K562 (cell line): ENCODE measurements around the gene RPS6KA4. TPM values are rescaled to one million over a fixed set of nuclear protein-coding genes. Genes with fewer than 3 reads are reported as not detected.

ENCODE experiments used
- ATAC-seq: fragments of 200-7000 bp; cut with Tn5 transposase; 3 replicates; pipeline ENCODE4 v1.9.1; 2020; ENCODE audit warnings: moderate library complexity
- BruUV-seq: library from RNA; stranded (reverse); fragments of 400-500 nt; replicated peaks from 2 replicates; lab custom pipeline; 2021; lab: Mats Ljungman, UMichigan
- CTCF ChIA-PET: fragments of 300-600 bp; formaldehyde crosslinking; extraction: SDS; loops from one replicate; lab custom pipeline; 2021; ENCODE audit warnings: low intra/inter-chr PET ratio; lab: Yijun Ruan, JAX
- POLR2A ChIA-PET: fragments of 300-600, 350-650 bp; sonication (Branson Sonifier 250); formaldehyde crosslinking; extraction: SDS; loops from one replicate; lab custom pipeline; 2021; ENCODE audit warnings: antibody characterized with exemption, inconsistent platforms; lab: Yijun Ruan, JAX
- DNase-seq, 4 experiments: peaks; one replicate each; pipeline versions ENCODE4 v3.0.0 to v3.0.0-alpha.2; 2011 to 2018; ENCODE audit warnings: low spot score in 3 of 4, mixed read lengths in 3 of 4; ENCODE audit errors: extremely low read depth in 1 of 4
- FAIRE-seq: peaks from 2 replicates; lab custom pipeline; 2011; peaks lifted over from hg19 to GRCh38; lab: Jason Lieb, UNC
- H2AFZ ChIP-seq: 2 replicates; pipeline ENCODE4 v1.6.0; 2011; ENCODE audit warnings: low read depth, low read length, control low read depth, inconsistent platforms
- H3K27ac ChIP-seq: fragments of 200-600 bp; 3 replicates; pipeline ENCODE4 v1.8.0; 2011; ENCODE audit warnings: low read depth, mild to moderate bottlenecking, control low read depth, inconsistent platforms, low read length, moderate library complexity, mixed read lengths; ENCODE audit errors: extremely low read depth
- H3K27me3 ChIP-seq, 2 experiments: fragments of 300-600 bp in 1 of 2; 2 replicates in 1 of 2; 3 replicates in 1 of 2; pipeline versions ENCODE4 v1.6.0 to v1.8.0; 2011; ENCODE audit warnings: inconsistent platforms in 2 of 2, low read length in 2 of 2, mild to moderate bottlenecking in 1 of 2, mixed read lengths in 1 of 2, moderate library complexity in 1 of 2; ENCODE audit not compliant: control insufficient read depth in 2 of 2, insufficient read depth in 2 of 2
- H3K36me3 ChIP-seq: fragments of 300-600 bp; 3 replicates; pipeline ENCODE4 v1.8.0; 2011; ENCODE audit warnings: mild to moderate bottlenecking, low read length, inconsistent platforms; ENCODE audit not compliant: control insufficient read depth, insufficient read depth
- H3K4me1 ChIP-seq, 2 experiments: fragments of 200-600 bp in 1 of 2; replicated peaks in 1 of 2; 2 replicates in 1 of 2; 3 replicates in 1 of 2; pipeline versions ENCODE4 v1.5.1 to v1.8.0; 2011; ENCODE audit warnings: inconsistent platforms in 2 of 2, low read length in 2 of 2, mild to moderate bottlenecking in 1 of 2, mixed read lengths in 1 of 2, moderate library complexity in 1 of 2; ENCODE audit not compliant: control insufficient read depth in 2 of 2, insufficient read depth in 2 of 2
- H3K4me2 ChIP-seq: 2 replicates; pipeline ENCODE4 v1.6.1; 2011; ENCODE audit warnings: low read length, control low read depth, inconsistent platforms, mixed read lengths; ENCODE audit not compliant: insufficient read depth
- H3K4me3 ChIP-seq: fragments of 200-600 bp; sonication (generic), shearing (Covaris generic); 2 replicates; pipeline ENCODE4 v1.5.1; 2016; ENCODE audit warnings: control low read depth, inconsistent platforms
- H3K79me2 ChIP-seq: fragments of 200-600 bp; 3 replicates; pipeline ENCODE4 v1.8.0; 2011; ENCODE audit warnings: low read length, inconsistent platforms; ENCODE audit not compliant: control insufficient read depth, insufficient read depth
- H3K9ac ChIP-seq, 2 experiments: 2 replicates each; pipeline versions ENCODE4 v1.6.0 to v1.6.1; 2011; ENCODE audit warnings: low read depth in 2 of 2, low read length in 2 of 2, control low read depth in 1 of 2, inconsistent platforms in 1 of 2, mild to moderate bottlenecking in 1 of 2, mixed read lengths in 1 of 2; ENCODE audit not compliant: insufficient read depth in 1 of 2
- H3K9me1 ChIP-seq: one replicate; pipeline ENCODE4 v1.6.0; 2011; ENCODE audit warnings: inconsistent platforms, mild to moderate bottlenecking, low read length, moderate library complexity; ENCODE audit not compliant: control insufficient read depth, insufficient read depth
- H3K9me3 ChIP-seq: replicated peaks from 2 replicates; pipeline ENCODE4 v1.5.1; 2011; ENCODE audit warnings: low read depth, low read length, inconsistent platforms; ENCODE audit not compliant: control insufficient read depth, insufficient read depth
- H4K20me1 ChIP-seq: replicated peaks from 2 replicates; pipeline ENCODE4 v1.6.1; 2011; ENCODE audit warnings: low read length, inconsistent platforms, mixed read lengths; ENCODE audit not compliant: control insufficient read depth, insufficient read depth
- ADNP ChIP-seq: fragments of 200-800 bp; sonication (Bioruptor generic); IDR thresholded peaks from 2 replicates; pipeline ENCODE4 v1.6.1; 2016; ENCODE audit warnings: missing genetic modification characterization, missing compliant biosample characterization
- BACH1 ChIP-seq: fragments of 200-800 bp; sonication (Bioruptor generic); IDR thresholded peaks from 2 replicates; pipeline ENCODE4 v1.6.1; 2016; ENCODE audit warnings: missing genetic modification characterization, missing compliant biosample characterization
- ZNF785 ChIP-seq: fragments of 250-450 bp; sonication (Bioruptor Pico); IDR thresholded peaks from 2 replicates; pipeline ENCODE4 v1.4.0; 2020; ENCODE audit warnings: mild to moderate bottlenecking
- WGBS: fragments of 100-300 bp; shearing (Covaris generic); methylation state at CpG from one replicate; pipeline ENCODE4 v1.1.6; 2016; ENCODE audit warnings: low coverage, mixed read lengths; ENCODE audit not compliant: insufficient coverage; ENCODE audit errors: missing lambda C conversion rate; 5-methylcytosine and 5-hydroxymethylcytosine counted together
- in situ Hi-C: fragments of 300-500 bp; cut with MboI; formaldehyde crosslinking; loops from 4 replicates; pipeline ENCODE4 v1.15.0; 2018; ENCODE audit warnings: inconsistent platforms, mixed read lengths
- intact Hi-C: fragments of 100-400 bp; cut with micrococcal nuclease; formaldehyde crosslinking; loops from 2 replicates; pipeline ENCODE4 v1.14.2; 2022
- polyA plus RNA-seq, 8 experiments: library from polyadenylated mRNA; depleted of rRNA in 4 of 8; stranded (reverse) in 5 of 8; unstranded in 3 of 8; fragments of >200 nt; fragmentation: Nextera tagmentation in 2 of 8; fragmentation: Illumina TruSeq in 1 of 8; extraction: Ambion mirVana in 2 of 8; extraction: Trizol in 1 of 8; gene quantifications; 2 replicates each; pipeline versions ENCODE4 v1.2.1 to v1.2.3, GENCODE V29; 2011 to 2014; ENCODE audit warnings: inconsistent platforms in 1 of 8, missing spikeins in 1 of 8
- total RNA-seq, 7 experiments: library from RNA; depleted of rRNA in 6 of 7; stranded (reverse); fragments of >200 nt in 6 of 7; fragmentation: Illumina TruSeq in 2 of 7; extraction: Trizol in 2 of 7; gene quantifications; 2 replicates each; pipeline versions ENCODE4 v1.2.1 to v1.2.3, GENCODE V29; 2011 to 2021; ENCODE audit warnings: low replicate concordance in 1 of 7
- TF ChIP-seq, protein P1 (sequence below), 3 experiments: IDR thresholded peaks in 2 of 3; conservative IDR thresholded peaks in 1 of 3; 2 replicates each; pipeline ENCODE4 v1.5.1; 2011 to 2012; ENCODE audit warnings: low read length in 3 of 3, mild to moderate bottlenecking in 3 of 3, control low read depth in 2 of 3, improper control_type of control experiment in 1 of 3, inconsistent platforms in 1 of 3, low read depth in 1 of 3, mixed read lengths in 1 of 3, moderate library complexity in 1 of 3; ENCODE audit not compliant: insufficient read depth in 2 of 3

RPS6KA4 gene
- total and polyA plus RNA-seq, 9 of the 15 experiments (the other 6 are each of a cell fraction or from before 2014, with no cell fraction given): 0.15 to 23.8 (median 9.8) TPM

DNA sequence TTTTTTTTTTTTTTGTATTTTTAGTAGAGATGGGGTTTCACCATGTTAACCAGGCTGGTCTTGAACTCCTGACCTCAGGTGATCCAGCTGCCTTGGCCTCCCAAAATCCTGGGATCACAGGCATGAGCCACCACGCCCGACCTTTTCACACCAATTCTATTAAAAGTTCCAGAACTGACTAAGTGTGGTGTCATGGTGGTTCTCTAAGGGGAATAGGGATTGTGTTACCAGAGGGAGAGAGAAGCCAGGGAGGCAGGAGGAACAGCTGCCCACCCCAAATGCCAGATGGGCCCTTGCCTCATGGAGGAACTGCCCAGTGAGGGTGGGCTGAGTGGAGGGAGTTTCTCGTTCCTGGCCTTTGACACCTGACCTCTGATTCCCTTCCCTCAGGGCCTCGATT, 5.9 kb downstream of the RPS6KA4 start:
- H3K36me3 ChIP-seq: peaks cover 82% of the 10 kb centered on the region; the same call in 2 of the 3 replicates
- CTCF ChIA-PET: no interaction called here

More for the DNA sequence above, 5.9 kb downstream of the RPS6KA4 start:
- FAIRE-seq (no peak), ATAC-seq (no peak), DNase-seq (no peak)
- in situ Hi-C loops (no loop called here), intact Hi-C loops (no loop called here)
- Histone ChIP-seq H3K4me3 (no peak overlapping the region), H3K9me1 (no peaks in the 10 kb centered on the region), H2AFZ (no peak overlapping the region), H3K27me3 (no peaks in the 10 kb centered on the region), H3K4me1 (peaks cover 0 to 17% of the 10 kb centered on the region in 2 experiments; a peak in 2 of 5 replicates), H3K4me2 (no peak overlapping the region), H3K9ac (no peak overlapping the region), H4K20me1 (no peaks in the 10 kb centered on the region), H3K27ac (no peak overlapping the region), H3K79me2 (0 out of 3 replicates have a peak, but pooled peaks cover under 1% of the 10 kb centered on the region), H3K9me3 (no peaks in the 10 kb centered on the region; the same call in 1 of the 2 replicates)
- WGBS: 92% methylated on average over 4 of the region's 4 CpGs
- POLR2A ChIA-PET: interaction anchor here (0.6 kb wide), 1 partner anchor 968 kb away, joined by 4 read pairs; no protein-coding TSS in a partner anchor
- TF ChIP-seq ADNP (no peak), BACH1 (tag) (no peak), ZNF785 (CRISPR knock-in tag) (no peak)
- TF ChIP-seq, protein P1, sequence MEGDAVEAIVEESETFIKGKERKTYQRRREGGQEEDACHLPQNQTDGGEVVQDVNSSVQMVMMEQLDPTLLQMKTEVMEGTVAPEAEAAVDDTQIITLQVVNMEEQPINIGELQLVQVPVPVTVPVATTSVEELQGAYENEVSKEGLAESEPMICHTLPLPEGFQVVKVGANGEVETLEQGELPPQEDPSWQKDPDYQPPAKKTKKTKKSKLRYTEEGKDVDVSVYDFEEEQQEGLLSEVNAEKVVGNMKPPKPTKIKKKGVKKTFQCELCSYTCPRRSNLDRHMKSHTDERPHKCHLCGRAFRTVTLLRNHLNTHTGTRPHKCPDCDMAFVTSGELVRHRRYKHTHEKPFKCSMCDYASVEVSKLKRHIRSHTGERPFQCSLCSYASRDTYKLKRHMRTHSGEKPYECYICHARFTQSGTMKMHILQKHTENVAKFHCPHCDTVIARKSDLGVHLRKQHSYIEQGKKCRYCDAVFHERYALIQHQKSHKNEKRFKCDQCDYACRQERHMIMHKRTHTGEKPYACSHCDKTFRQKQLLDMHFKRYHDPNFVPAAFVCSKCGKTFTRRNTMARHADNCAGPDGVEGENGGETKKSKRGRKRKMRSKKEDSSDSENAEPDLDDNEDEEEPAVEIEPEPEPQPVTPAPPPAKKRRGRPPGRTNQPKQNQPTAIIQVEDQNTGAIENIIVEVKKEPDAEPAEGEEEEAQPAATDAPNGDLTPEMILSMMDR (IDR thresholded peaks at IDR 0.05 in 2 of 3, conservative IDR thresholded peaks at IDR 0.05 in 1 of 3; ENCODE audit: insufficient read depth in 2 of 3, low read depth in 1 of 3, low read length in 3 of 3): no peak
- no TSS peak for BruUV-seq
